Loucy (cell line): Measurements from ENCODE around the gene PPP1R14B.

Experiments used
- CTCF ChIP-seq: fragments of 200-600 bp; sonication (generic); conservative IDR thresholded peaks from 2 replicates; pipeline ENCODE4 v1.5.1; 2014; ENCODE audit warnings: mild to moderate bottlenecking, antibody characterized with exemption, low read length
- EZH2phosphoT487 ChIP-seq: fragments of 200-600 bp; IDR thresholded peaks from 2 replicates; pipeline ENCODE4 v1.6.1; 2018; ENCODE audit warnings: antibody characterized with exemption, mild to moderate bottlenecking, moderate library complexity, borderline replicate concordance

- TF ChIP-seq CTCF (no peak), EZH2phosphoT487 (no peak)
Observed at GRCh38 chr11:64283092-64283491, 36.3 kb upstream of the PPP1R14B start.
